ENCODE data around the gene C22orf42.
"Not testable (repeated sequence)": the region's sequence is repeated elsewhere in the genome, so short reads cannot be mapped to it uniquely, and the experiment has no call there.

The C22orf42 gene

GRCh38 chr22:32137731-32138324 lies 21.3 kb downstream of the C22orf42 start:
- peak; percentile 21 to 33 for DNase-seq (ENCODE audit: low read depth in 2 of 2, low spot score in 1 of 2)

DNA sequence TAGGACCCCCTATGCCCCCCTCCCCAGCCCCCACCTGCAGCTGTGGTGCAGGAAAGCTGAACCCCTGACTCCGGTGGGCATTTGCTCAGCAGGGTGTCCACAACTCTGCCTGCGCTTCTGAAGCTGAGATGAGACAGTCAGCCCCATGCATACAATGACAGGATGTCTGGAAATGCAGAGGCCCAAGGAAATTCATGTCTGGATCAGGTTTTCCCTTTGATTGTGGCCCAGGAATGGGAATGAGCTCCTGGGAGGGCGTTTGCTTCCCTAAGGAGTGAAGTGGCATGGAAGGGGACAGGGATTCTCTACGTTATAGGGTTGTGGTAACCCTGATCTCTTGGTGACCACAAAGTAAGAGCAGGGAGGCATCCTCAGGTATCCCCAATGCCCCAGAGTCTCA lies 22.2 kb downstream of the C22orf42 start:
- DNase-seq (ENCODE audit: low read depth in 2 of 2, low spot score in 1 of 2) = not testable (repeated sequence)

- not testable (repeated sequence) for DNase-seq (ENCODE audit: low read depth in 2 of 2, low spot score in 1 of 2)
Measured at GRCh38 chr22:32135958-32136357, 23.1 kb downstream of the C22orf42 start.

DNA sequence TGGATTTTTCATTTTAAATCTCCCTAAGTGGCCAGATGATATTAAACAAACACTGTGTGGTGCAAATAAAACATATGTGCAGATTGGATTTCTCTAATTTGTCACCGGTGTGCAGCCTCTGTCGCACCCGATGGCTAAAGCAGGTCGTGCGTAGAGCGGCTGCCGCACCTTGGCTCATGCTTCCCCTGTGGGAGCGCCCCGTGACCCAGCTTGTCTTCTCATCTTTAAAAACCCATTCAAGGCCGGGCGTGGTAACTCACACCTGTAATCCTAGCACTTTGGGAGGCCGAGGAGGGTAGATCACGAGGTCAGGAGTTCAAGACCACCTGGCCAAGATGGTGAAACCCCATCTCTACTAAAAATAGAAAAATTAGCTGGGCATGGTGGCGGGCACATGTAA lies 24.3 kb downstream of the C22orf42 start:
- DNase-seq (ENCODE audit: low read depth in 2 of 2, low spot score in 1 of 2) = not testable (repeated sequence)

DNA sequence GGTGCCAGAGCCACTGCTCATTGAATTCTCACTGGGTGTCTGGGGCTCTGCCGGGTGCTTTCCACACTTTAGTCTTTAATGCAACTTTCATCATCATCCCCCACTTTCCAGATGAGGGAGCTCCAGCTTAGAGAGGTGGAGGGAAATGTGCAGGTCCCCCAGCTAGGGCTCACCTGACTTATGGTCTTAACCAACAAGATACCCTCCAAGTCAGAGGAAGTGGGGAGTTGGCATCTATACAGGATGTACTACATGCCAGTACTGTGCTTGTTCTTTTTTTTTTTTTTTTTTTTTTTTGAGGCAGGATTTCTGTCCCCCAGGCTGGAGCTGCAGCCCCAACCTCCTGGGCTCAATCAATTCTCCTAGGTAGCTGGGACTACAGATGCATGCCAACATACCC lies 26.3 kb downstream of the C22orf42 start:
- no peak for DNase-seq (ENCODE audit: low read depth in 2 of 2, low spot score in 1 of 2)

DNA sequence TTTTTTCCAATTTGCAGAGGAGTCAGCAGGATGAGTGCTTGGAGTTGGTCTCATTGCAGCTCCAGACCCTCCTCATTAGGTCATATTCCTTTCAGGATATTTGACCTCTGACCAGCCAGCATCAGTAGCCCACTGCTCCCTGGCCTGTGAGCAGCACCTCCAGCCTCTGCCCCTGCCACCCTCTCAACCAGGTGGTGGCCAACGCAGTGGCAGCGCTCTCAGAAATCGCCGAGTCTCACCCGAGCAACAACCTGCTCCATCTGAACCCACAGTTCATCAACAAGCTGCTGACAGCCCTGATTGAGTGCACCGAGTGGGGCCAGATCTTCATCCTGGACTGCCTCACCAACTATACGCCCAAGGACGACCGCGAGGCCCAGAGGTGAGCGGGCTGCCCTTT lies 27.0 kb downstream of the C22orf42 start:
- no peak for DNase-seq (ENCODE audit: low read depth in 2 of 2, low spot score in 1 of 2)

GRCh38 chr22:32130464-32130863 lies 28.6 kb downstream of the C22orf42 start:
- DNase-seq (ENCODE audit: low read depth in 2 of 2, low spot score in 1 of 2) = no peak

GRCh38 chr22:32127904-32128303 lies 31.2 kb downstream of the C22orf42 start:
- no peak for DNase-seq (ENCODE audit: low read depth in 2 of 2, low spot score in 1 of 2)

GRCh38 chr22:32123657-32124056 lies 35.4 kb downstream of the C22orf42 start:
- no peak for DNase-seq (ENCODE audit: low read depth in 2 of 2, low spot score in 1 of 2)

GRCh38 chr22:32122899-32123298 lies 36.2 kb downstream of the C22orf42 start:
- no peak for DNase-seq (ENCODE audit: low read depth in 2 of 2, low spot score in 1 of 2)

DNA sequence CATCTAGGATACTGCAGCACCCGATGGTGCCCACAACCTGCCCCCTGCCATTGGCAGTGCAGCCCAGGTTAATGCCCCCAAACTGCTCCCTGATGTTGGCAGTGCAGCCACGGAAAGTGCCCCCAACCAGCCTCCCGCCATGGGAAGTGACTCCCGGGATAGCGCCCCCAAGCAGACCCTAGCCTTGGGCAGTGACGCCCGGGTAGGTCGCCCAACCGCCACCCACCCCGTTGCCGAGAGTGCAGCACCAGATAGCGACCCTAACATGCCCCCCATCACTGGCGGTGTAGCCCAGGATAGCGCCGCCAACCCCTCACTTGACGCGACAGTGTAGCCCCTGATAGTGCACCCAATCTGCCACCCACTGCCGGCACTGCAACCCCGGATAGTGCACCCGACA lies 38.5 kb downstream of the C22orf42 start:
- no peak for DNase-seq (ENCODE audit: low read depth in 2 of 2, low spot score in 1 of 2)

- no peak for DNase-seq (ENCODE audit: low read depth in 2 of 2, low spot score in 1 of 2)
Measured at GRCh38 chr22:32119568-32120235, 39.4 kb downstream of the C22orf42 start.

DNA sequence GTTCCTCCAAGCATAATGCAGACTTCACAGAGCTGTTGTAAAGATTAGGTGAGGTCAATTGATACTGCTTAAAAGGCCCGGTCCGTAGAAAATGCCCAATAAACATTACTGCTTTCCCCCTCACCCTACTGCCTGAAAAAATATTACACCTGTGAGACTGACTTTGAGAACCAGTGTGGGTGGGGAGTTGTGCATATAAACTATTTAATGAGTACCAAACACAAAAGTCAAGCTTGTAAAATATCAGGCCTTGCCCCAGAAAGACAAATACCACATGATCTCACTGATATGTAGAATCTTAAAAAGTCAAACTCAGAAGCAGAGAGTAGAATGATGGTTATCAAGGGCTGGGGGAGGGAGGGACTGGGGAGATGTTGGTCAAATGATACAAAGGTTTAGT lies 46.7 kb downstream of the C22orf42 start:
- no peak for DNase-seq (ENCODE audit: low read depth in 2 of 2, low spot score in 1 of 2)

- DNase-seq (ENCODE audit: low read depth in 2 of 2, low spot score in 1 of 2) = no peak
Measured at GRCh38 chr22:32106930-32107329, 52.2 kb downstream of the C22orf42 start.

GRCh38 chr22:32103658-32104315 lies 55.3 kb downstream of the C22orf42 start:
- no peak for DNase-seq (ENCODE audit: low read depth in 2 of 2, low spot score in 1 of 2)

DNA sequence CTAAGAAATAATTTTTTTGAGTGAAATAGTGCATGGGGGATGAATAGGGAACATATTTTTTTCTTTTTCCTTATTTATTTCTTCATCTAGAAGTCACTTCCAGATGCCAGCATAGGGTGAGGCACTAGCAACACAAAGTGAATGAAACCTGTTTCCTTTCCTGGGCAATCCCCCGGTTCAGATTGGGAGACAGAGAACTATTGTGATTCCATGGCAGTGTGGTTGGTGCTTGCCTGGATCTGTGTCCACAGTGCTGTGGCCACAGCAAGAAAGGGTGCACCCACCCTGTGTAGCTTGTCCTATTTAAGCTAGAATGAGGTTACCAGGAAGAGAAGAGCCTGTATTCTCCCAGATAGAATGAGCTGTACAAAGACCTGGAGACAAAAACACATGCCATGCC lies 58.4 kb downstream of the C22orf42 start:
- DNase-seq (ENCODE audit: low read depth in 2 of 2, low spot score in 1 of 2) = no peak
